Liver (tissue), 9 donors: ENCODE data around the gene SEC23IP. TPM values are rescaled to one million over a fixed set of nuclear protein-coding genes. Genes with fewer than 3 reads are reported as not detected.

ENCODE experiments used
- DNase-seq: peaks from one replicate; pipeline ENCODE4 v3.0.0-alpha.2; 2017; ENCODE audit warnings: low spot score
- H3K27ac ChIP-seq, 2 donors: one replicate each; pipeline ENCODE4 v1.7.0; 2013; ENCODE audit warnings: inconsistent platforms in 2 of 2, low read length in 2 of 2, control low read depth in 1 of 2, low read depth in 1 of 2, mild to moderate bottlenecking in 1 of 2
- H3K27me3 ChIP-seq, 4 donors: one replicate each; pipeline versions ENCODE4 v1.6.1 to v1.7.0; 2013; ENCODE audit warnings: low read length in 3 of 4, inconsistent platforms in 1 of 4, mild to moderate bottlenecking in 1 of 4, moderate library complexity in 1 of 4; ENCODE audit not compliant: control insufficient read depth in 4 of 4, insufficient read depth in 4 of 4
- H3K36me3 ChIP-seq, 4 donors: one replicate each; pipeline versions ENCODE4 v1.6.1 to v1.7.0; 2013; ENCODE audit warnings: low read length in 3 of 4, mild to moderate bottlenecking in 3 of 4, low read depth in 1 of 4, moderate library complexity in 1 of 4; ENCODE audit not compliant: control insufficient read depth in 4 of 4, insufficient read depth in 3 of 4
- H3K4me1 ChIP-seq, 4 donors: one replicate each; pipeline versions ENCODE4 v1.6.1 to v1.7.0; 2013; ENCODE audit warnings: low read length in 3 of 4, mild to moderate bottlenecking in 3 of 4, moderate library complexity in 1 of 4; ENCODE audit not compliant: control insufficient read depth in 4 of 4, insufficient read depth in 4 of 4
- H3K4me3 ChIP-seq, 3 donors: one replicate each; pipeline versions ENCODE4 v1.6.1 to v1.7.0; 2013; ENCODE audit warnings: low read length in 3 of 3, control low read depth in 1 of 3, low read depth in 1 of 3, mild to moderate bottlenecking in 1 of 3
- H3K9ac ChIP-seq, 2 donors: one replicate each; pipeline ENCODE4 v1.7.0; 2013; ENCODE audit warnings: low read length in 2 of 2, mild to moderate bottlenecking in 2 of 2, moderate library complexity in 2 of 2, control low read depth in 1 of 2, low read depth in 1 of 2
- H3K9me3 ChIP-seq, 4 donors: one replicate each; pipeline versions ENCODE4 v1.6.1 to v1.7.0; 2013; ENCODE audit warnings: low read length in 3 of 4; ENCODE audit not compliant: control insufficient read depth in 4 of 4
- EGR1 ChIP-seq, 2 donors: IDR thresholded peaks; 2 replicates each; pipeline ENCODE4 v1.6.1; 2016 to 2018; ENCODE audit warnings: antibody characterized with exemption in 2 of 2, low read depth in 2 of 2
- FOXA1 ChIP-seq: IDR thresholded peaks from 2 replicates; pipeline ENCODE4 v1.6.1; 2016; ENCODE audit warnings: antibody characterized with exemption
- FOXA2 ChIP-seq: IDR thresholded peaks from 2 replicates; pipeline ENCODE4 v1.6.1; 2016; ENCODE audit warnings: antibody characterized with exemption
- GABPA ChIP-seq, 2 donors: IDR thresholded peaks in 1 of 2; conservative IDR thresholded peaks in 1 of 2; 2 replicates each; pipeline ENCODE4 v1.6.1; 2016; ENCODE audit warnings: antibody characterized with exemption in 2 of 2, mild to moderate bottlenecking in 1 of 2, moderate library complexity in 1 of 2
- HNF4A ChIP-seq, 2 donors: conservative IDR thresholded peaks; 2 replicates each; pipeline ENCODE4 v1.6.1; 2016; ENCODE audit warnings: antibody characterized with exemption in 2 of 2, mild to moderate bottlenecking in 2 of 2
- HNF4G ChIP-seq: IDR thresholded peaks from 2 replicates; pipeline ENCODE4 v1.6.1; 2016; ENCODE audit warnings: antibody characterized with exemption
- JUND ChIP-seq, 2 donors: IDR thresholded peaks; 2 replicates each; pipeline ENCODE4 v1.6.1; 2016; ENCODE audit warnings: antibody characterized with exemption in 2 of 2
- NR2F2 ChIP-seq: IDR thresholded peaks from 2 replicates; pipeline ENCODE4 v1.6.1; 2016; ENCODE audit warnings: antibody characterized with exemption
- RAD21 ChIP-seq, 2 donors: IDR thresholded peaks; 2 replicates each; pipeline ENCODE4 v1.6.1; 2016; ENCODE audit warnings: antibody characterized with exemption in 2 of 2, mild to moderate bottlenecking in 2 of 2
- RXRA ChIP-seq, 2 donors: IDR thresholded peaks; 2 replicates each; pipeline ENCODE4 v1.6.1; 2017 to 2018; ENCODE audit warnings: antibody characterized with exemption in 2 of 2, mild to moderate bottlenecking in 1 of 2
- SP1 ChIP-seq: IDR thresholded peaks from 2 replicates; pipeline ENCODE4 v1.6.1; 2018; ENCODE audit warnings: antibody characterized with exemption, mild to moderate bottlenecking
- TAF1 ChIP-seq: conservative IDR thresholded peaks from 2 replicates; pipeline ENCODE4 v1.6.1; 2016; ENCODE audit warnings: antibody characterized with exemption, mild to moderate bottlenecking
- YY1 ChIP-seq: IDR thresholded peaks from 2 replicates; pipeline ENCODE4 v1.6.1; 2016; ENCODE audit warnings: antibody characterized with exemption, mild to moderate bottlenecking
- WGBS: extraction: QIAGEN DNeasy Blood & Tissue Kit; methylation state at CpG from one replicate; pipeline ENCODE4 v1.1.7; 2013; 5-methylcytosine and 5-hydroxymethylcytosine counted together
- polyA plus RNA-seq, 2 donors: library from polyadenylated mRNA; stranded (reverse) in 1 of 2; unstranded in 1 of 2; fragments of 200-250 nt in 1 of 2; fragments of >200 nt in 1 of 2; fragmentation: Nextera tagmentation in 1 of 2; extraction: Ambion mirVana in 1 of 2; gene quantifications; one replicate each; pipeline versions ENCODE4 v1.2.1 to v1.2.3, GENCODE V29; 2013 to 2015
- total RNA-seq, 2 donors: library from RNA; depleted of rRNA; stranded (reverse); fragments of >200 nt; gene quantifications; one replicate each; pipeline ENCODE4 v1.2.3, GENCODE V29; 2014
- TF ChIP-seq, protein P1 (sequence below): IDR thresholded peaks from 2 replicates; pipeline ENCODE4 v1.6.1; 2016; ENCODE audit warnings: antibody characterized with exemption
- TF ChIP-seq, protein P2 (sequence below): IDR thresholded peaks from 2 replicates; pipeline ENCODE4 v1.6.1; 2016; ENCODE audit warnings: antibody characterized with exemption
- TF ChIP-seq, protein P3 (sequence below): IDR thresholded peaks from 2 replicates; pipeline ENCODE4 v1.6.1; 2016; ENCODE audit warnings: antibody characterized with exemption
- TF ChIP-seq, protein P4 (sequence below): IDR thresholded peaks from 2 replicates; pipeline ENCODE4 v1.6.1; 2016; ENCODE audit warnings: antibody characterized with exemption, mild to moderate bottlenecking
- TF ChIP-seq, protein P5 (sequence below): fragments of 150-350 bp; IDR thresholded peaks from 2 replicates; pipeline ENCODE4 v1.5.1; 2017; ENCODE audit warnings: improper control_type of control experiment, low read depth, low read length; ENCODE audit not compliant: missing input control
- donor health status: healthy.
- donor health status: healthy.
- donor health status: healthy.
- donor health status: healthy.
- donor health status: healthy.

The SEC23IP gene
- total and polyA plus RNA-seq, 4 donors, result 10.1 to 16.0 (median 12.6) TPM

DNA sequence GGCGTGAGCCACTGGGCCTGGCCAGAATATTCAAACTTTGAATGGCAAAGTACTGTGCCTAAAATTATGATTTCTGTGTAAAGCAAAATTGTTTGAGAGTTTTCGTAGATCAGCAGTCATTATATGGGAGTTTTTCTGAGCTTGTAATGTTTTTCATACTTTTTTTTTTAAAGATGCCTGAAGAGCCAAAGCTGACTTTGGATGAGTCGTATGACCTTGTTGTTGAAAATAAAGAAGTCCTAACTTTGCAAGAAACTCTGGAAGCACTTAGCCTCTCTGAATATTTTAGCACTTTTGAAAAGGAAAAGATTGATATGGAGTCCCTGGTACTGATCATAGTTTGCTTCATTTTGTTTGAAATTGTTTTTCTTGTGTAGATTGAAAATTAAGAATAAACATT lies 26.7 kb downstream of the SEC23IP start:
- H3K36me3 ChIP-seq, result peaks cover 4 to 76% (median 59%) of the 10 kb centered on the region in 4 donors
- no peaks in the 10 kb centered on the region for H3K27me3 ChIP-seq
- no peak for TF ChIP-seq RAD21 (IDR thresholded peaks at IDR 0.05)
- TF ChIP-seq, protein P1, sequence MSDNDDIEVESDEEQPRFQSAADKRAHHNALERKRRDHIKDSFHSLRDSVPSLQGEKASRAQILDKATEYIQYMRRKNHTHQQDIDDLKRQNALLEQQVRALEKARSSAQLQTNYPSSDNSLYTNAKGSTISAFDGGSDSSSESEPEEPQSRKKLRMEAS, result no peak
- TF ChIP-seq, protein P2, sequence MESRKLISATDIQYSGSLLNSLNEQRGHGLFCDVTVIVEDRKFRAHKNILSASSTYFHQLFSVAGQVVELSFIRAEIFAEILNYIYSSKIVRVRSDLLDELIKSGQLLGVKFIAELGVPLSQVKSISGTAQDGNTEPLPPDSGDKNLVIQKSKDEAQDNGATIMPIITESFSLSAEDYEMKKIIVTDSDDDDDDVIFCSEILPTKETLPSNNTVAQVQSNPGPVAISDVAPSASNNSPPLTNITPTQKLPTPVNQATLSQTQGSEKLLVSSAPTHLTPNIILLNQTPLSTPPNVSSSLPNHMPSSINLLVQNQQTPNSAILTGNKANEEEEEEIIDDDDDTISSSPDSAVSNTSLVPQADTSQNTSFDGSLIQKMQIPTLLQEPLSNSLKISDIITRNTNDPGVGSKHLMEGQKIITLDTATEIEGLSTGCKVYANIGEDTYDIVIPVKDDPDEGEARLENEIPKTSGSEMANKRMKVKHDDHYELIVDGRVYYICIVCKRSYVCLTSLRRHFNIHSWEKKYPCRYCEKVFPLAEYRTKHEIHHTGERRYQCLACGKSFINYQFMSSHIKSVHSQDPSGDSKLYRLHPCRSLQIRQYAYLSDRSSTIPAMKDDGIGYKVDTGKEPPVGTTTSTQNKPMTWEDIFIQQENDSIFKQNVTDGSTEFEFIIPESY, result no peak
- no peak for TF ChIP-seq FOXA2
- TF ChIP-seq, protein P3, sequence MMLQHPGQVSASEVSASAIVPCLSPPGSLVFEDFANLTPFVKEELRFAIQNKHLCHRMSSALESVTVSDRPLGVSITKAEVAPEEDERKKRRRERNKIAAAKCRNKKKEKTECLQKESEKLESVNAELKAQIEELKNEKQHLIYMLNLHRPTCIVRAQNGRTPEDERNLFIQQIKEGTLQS, result no peak
- TF ChIP-seq HNF4G, result no peak
- no peak for TF ChIP-seq YY1
- TF ChIP-seq EGR1 (IDR thresholded peaks at IDR 0.05; ENCODE audit: low read depth in 2 of 2), result no peak
- TF ChIP-seq JUND (IDR thresholded peaks at IDR 0.05), result no peak
- no peak for TF ChIP-seq HNF4A (conservative IDR thresholded peaks at IDR 0.05)
- no peak for TF ChIP-seq RXRA (IDR thresholded peaks at IDR 0.05)
- TF ChIP-seq SP1, result no peak
- TF ChIP-seq, protein P4, sequence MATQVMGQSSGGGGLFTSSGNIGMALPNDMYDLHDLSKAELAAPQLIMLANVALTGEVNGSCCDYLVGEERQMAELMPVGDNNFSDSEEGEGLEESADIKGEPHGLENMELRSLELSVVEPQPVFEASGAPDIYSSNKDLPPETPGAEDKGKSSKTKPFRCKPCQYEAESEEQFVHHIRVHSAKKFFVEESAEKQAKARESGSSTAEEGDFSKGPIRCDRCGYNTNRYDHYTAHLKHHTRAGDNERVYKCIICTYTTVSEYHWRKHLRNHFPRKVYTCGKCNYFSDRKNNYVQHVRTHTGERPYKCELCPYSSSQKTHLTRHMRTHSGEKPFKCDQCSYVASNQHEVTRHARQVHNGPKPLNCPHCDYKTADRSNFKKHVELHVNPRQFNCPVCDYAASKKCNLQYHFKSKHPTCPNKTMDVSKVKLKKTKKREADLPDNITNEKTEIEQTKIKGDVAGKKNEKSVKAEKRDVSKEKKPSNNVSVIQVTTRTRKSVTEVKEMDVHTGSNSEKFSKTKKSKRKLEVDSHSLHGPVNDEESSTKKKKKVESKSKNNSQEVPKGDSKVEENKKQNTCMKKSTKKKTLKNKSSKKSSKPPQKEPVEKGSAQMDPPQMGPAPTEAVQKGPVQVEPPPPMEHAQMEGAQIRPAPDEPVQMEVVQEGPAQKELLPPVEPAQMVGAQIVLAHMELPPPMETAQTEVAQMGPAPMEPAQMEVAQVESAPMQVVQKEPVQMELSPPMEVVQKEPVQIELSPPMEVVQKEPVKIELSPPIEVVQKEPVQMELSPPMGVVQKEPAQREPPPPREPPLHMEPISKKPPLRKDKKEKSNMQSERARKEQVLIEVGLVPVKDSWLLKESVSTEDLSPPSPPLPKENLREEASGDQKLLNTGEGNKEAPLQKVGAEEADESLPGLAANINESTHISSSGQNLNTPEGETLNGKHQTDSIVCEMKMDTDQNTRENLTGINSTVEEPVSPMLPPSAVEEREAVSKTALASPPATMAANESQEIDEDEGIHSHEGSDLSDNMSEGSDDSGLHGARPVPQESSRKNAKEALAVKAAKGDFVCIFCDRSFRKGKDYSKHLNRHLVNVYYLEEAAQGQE, result no peak
- TF ChIP-seq FOXA1, result no peak
- TF ChIP-seq, protein P5, sequence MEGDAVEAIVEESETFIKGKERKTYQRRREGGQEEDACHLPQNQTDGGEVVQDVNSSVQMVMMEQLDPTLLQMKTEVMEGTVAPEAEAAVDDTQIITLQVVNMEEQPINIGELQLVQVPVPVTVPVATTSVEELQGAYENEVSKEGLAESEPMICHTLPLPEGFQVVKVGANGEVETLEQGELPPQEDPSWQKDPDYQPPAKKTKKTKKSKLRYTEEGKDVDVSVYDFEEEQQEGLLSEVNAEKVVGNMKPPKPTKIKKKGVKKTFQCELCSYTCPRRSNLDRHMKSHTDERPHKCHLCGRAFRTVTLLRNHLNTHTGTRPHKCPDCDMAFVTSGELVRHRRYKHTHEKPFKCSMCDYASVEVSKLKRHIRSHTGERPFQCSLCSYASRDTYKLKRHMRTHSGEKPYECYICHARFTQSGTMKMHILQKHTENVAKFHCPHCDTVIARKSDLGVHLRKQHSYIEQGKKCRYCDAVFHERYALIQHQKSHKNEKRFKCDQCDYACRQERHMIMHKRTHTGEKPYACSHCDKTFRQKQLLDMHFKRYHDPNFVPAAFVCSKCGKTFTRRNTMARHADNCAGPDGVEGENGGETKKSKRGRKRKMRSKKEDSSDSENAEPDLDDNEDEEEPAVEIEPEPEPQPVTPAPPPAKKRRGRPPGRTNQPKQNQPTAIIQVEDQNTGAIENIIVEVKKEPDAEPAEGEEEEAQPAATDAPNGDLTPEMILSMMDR, result no peak
- no peak for TF ChIP-seq TAF1
- TF ChIP-seq GABPA (IDR thresholded peaks at IDR 0.05 in 1 of 2, conservative IDR thresholded peaks at IDR 0.05 in 1 of 2), result no peak
- TF ChIP-seq NR2F2, result no peak
- no peak for DNase-seq
- H3K9me3 ChIP-seq, result no peaks in the 10 kb centered on the region
- WGBS, result 90% methylated on average over 3 of the region's 3 CpGs
- H3K27ac ChIP-seq, result no peak overlapping the region
- no peak overlapping the region for H3K4me3 ChIP-seq
- H3K9ac ChIP-seq, result no peak overlapping the region
- H3K4me1 ChIP-seq, result no peaks in the 10 kb centered on the region
